Muscle of back (tissue), 11 donors: ENCODE data around the gene ROR2. TPM values are rescaled to one million over a fixed set of nuclear protein-coding genes. Genes with fewer than 3 reads are reported as not detected.
"Not testable (repeated sequence)": the region's sequence is repeated elsewhere in the genome, so short reads cannot be mapped to it uniquely, and the experiment has no call there.

Source experiments
- DNase-seq, 3 donors: peaks; one replicate each; pipeline versions ENCODE4 v3.0.0 to v3.0.0-alpha.2; 2013
- polyA plus RNA-seq, 10 donors: library from polyadenylated mRNA; unstranded; fragments of 120-200 nt; gene quantifications; one replicate each; pipeline ENCODE4 v1.2.1, GENCODE V29; 2013; ENCODE audit not compliant: insufficient read length in 10 of 10

Gene ROR2
- polyA plus RNA-seq, 10 donors: 1.9 to 12.8 (median 2.8) TPM

DNA sequence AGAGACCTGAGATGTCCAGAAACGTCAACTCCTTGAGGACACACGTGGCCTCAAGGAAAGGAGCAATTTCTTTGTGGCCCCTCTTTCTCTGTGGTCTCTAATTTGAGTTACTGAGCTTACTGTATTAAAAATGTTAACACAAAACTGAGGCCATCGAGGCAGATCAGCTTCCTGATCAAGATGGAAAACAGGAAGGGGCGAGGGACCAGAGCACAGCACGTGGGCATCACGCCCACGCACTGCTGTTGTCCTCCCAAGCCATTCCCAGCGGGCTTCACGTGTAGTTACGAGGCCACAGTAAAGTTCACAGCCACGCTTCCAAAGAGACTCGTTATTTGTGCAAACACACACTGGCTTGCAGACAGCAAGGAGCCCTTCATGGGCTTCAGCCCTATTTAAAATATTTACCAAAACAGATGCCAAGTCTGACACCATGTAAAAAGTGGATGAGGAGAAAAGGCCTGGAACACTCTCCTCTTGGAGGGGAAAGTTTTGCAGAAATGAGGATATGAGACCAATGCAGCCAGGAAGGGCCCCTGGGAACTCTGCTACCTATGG lies 149.5 kb downstream of the ROR2 start:
- no peak for DNase-seq

DNA sequence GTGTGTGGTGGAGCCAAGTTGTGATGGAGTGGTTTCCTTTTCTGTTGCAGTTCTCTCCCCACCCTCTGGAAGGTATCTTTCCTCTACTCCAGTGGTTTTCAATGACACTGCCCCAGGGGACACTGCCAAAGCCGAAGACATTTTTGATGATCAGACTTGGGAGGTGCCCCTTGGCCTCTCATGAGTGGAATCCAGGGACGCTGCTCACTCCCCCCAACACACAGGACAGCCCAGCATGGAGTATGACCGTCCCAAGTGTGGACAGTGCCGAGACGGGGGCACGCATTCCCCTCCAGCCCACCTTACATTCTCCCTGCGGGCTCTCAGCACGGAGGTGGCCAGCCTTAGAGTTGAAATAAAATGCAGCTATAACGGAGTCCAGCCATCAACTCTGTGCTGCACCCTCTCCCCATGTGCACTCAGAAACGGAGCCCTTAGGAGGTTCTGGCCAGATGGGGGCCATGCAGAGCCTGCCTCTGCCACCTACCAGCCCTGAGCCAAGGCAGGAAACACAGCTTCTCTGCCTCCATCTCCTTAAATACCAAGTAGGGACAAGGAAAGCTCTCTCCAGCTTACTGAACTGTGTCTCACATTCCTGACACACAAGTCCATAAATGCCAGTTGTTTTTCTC lies 150.8 kb downstream of the ROR2 start:
- no peak for DNase-seq

GRCh38 chr9:91798273-91799112 lies 151.5 kb downstream of the ROR2 start:
- not testable (repeated sequence) for DNase-seq

DNA sequence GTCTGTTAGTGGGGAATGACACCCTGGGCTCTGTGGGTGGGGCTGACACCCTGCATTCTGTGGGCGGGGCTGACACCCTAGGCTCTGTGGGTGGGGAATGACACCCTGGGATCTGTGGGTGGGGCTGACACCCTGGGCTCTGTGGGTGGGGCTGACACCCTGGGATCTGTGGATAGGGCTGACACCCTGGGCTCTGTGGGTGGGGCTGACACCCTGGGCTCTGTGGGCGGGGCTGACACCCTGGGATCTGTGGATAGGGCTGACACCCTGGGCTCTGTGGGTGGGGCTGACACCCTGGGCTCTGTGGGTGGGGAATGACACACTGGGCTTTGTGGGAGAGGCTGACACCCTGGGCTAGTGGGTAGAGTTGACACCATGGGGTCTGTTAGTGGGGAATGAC lies 152.5 kb downstream of the ROR2 start:
- not testable (repeated sequence) for DNase-seq

GRCh38 chr9:91796516-91796915 lies 153.5 kb downstream of the ROR2 start:
- DNase-seq: not testable (repeated sequence)

DNA sequence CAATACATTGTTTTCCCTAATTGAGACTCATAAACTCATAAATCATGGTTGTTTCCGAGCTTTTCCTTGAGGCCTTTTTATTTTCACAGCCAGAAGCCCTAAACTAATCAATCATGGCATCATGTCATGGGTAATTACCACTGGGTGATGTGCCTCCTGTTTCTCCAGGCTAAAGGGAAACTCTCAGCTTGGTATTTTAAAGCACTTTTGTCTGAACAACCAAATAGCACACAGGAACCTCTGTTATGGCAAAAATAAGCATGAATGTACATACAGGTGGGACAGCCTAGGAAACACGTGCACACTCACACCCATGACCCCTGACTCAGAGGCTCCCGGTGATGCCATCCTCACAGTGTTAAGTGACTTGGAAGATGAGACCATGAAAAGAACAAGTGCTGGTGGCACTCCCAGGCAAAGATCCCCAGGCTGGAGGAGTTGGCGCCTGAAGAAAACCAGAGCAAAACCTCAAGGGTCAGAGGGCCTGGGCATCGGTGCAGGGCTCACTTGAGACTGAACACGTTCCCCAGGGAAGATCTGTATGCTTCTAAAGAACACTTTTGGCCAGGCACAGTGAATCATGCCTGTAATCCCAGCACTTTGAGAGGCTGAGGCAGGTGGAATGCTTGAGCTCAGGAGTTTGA lies 154.3 kb downstream of the ROR2 start:
- no peak for DNase-seq

DNA sequence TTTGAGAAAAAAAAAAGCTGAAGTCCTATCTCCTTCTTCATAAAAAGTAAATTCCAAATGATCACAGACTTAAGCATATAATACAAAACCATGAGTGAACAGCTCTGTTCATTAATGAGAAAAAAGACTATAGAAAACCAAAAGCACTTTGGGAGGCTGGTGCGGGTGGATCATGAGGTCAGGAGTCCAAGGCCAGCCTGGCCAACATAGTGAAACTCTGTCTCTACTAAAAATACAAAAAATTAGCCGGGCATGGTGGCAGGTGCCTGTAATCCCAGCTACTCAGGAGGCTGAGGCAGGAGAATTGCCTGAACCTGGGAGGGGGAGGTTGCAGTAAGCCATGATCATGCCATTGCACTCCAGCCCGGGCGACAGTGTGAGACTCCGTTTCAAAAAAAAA lies 156.7 kb downstream of the ROR2 start:
- DNase-seq: not testable (repeated sequence)

DNA sequence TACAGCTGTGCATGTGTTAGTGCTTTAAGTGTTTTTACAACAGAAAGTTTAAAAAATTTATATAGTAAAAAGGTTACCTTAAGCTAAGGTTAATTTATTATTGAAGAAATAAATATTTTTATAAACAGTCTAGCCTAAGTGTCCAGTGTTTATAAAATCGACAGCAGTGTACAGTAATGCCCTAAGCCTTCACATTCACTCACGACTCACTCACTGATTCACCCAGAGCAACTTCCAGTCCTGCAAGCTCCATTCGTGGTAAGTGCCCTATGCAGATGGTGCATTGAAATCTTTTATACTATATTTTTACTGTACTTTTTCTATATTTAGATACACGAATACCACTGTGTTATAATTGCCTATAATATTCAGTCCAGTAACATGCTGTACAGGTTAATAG lies 159.1 kb downstream of the ROR2 start:
- DNase-seq: no peak

- no peak for DNase-seq
These were observed 160.1 kb downstream of the ROR2 start for GRCh38 chr9:91789941-91790340.

DNA sequence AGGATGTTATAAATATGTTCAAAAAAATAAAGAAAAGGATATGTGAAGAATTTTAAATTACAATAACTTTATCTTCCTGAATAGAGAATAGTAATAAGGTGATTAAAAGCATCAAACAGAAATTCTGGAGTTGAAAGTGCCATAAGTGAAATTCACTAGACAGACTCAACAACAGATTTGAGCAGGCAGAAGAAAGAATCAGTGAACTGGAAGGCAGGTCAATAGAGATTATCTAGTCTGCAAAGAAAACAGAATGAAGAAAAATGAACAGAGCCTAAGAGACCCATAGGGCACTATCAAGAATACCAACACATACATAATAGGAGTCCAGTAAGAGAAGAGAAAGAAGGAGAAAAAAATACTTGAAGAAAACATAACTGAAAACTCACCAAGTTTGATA lies 162.1 kb downstream of the ROR2 start:
- DNase-seq: no peak

GRCh38 chr9:91786132-91786896 lies 163.7 kb downstream of the ROR2 start:
- DNase-seq: no peak

- no peak for DNase-seq
These were observed 164.6 kb downstream of the ROR2 start for GRCh38 chr9:91785447-91785842.

GRCh38 chr9:91784673-91785446 lies 165.2 kb downstream of the ROR2 start:
- DNase-seq: no peak

GRCh38 chr9:91783876-91784672 lies 166.0 kb downstream of the ROR2 start:
- DNase-seq: no peak

DNA sequence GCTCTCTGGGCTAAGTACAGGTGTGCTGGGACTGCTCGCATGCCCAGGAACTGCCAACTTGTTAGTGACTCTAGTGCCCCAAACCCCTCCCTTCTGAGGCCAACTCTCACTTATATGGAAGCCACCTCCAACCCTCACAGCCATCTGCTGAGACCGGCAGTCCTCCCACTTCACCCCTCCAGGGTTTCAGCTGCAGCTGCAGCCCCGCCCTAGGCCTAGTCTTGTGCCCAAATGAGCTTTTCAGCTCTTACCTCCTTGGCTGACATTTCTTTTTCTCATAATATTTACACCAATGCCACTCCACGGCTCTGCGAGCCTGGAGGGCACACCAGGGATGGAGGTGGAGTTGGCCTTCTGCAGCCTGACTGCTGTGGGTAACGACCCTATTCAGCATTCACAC lies 166.6 kb downstream of the ROR2 start:
- DNase-seq: no peak

DNA sequence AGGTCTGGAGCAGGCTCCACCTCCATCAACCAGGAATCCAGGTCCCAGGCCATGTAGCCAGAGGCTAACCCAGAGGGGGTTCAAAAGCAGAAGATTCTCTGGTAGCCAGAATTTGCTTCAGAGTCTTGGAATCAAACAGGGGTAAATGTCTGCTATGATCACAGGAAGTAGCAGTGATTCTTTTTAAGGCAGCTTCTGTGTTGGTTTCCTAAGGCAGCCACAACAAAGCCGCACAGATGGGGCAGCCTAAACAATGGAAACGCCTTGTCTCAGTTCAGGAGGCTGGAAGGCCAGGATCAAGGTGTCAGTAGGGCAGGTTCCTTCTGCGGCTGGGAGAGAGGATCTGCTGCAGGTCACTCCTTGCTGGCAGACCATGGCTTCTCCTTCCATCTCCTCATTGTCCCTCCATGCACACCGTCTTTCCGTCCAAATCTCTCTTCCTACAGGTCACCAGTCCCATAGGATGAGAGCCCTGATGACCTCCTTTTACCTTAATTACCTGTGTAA lies 167.3 kb downstream of the ROR2 start:
- DNase-seq: no peak

DNA sequence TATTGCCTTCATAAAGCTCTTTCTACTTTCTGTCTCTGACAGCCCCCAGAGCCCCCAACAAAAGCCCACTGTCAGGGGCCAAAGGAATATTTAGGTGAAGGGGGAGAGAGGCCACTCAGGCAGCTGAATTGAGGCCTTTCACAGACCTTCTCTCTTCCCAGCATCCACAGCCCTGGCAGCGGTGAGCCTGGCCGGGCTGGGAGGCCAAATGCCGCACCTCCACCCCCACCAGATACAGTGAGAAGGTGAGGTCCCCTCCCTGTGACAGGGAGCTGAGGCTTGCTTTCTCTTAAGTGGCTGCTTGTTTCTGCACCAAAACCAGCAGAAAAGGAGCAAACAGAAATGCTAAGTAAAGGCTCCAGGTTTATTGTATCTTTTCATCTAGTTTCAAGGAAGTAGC lies 168.1 kb downstream of the ROR2 start:
- no peak for DNase-seq

- no peak for DNase-seq
These were observed 168.9 kb downstream of the ROR2 start for GRCh38 chr9:91781116-91781515.

DNA sequence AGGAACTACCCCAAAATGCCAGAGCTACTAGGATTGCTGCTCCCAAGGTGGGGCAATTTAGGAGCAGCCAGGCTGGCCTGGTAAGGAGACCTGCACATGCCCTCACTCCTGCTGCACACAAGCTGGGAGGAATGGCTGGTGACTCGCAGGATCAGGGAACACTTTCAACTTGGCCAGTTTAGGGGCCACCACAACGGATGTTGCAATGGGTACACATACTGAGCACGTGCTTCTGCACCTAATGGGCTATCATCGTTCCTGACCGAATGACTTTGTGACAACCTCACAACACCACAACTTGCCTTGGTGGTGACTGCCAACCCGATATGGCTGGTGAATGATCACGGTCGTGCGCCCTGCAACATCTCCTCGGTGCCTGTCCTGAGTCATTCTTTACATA lies 172.0 kb downstream of the ROR2 start:
- no peak for DNase-seq

DNA sequence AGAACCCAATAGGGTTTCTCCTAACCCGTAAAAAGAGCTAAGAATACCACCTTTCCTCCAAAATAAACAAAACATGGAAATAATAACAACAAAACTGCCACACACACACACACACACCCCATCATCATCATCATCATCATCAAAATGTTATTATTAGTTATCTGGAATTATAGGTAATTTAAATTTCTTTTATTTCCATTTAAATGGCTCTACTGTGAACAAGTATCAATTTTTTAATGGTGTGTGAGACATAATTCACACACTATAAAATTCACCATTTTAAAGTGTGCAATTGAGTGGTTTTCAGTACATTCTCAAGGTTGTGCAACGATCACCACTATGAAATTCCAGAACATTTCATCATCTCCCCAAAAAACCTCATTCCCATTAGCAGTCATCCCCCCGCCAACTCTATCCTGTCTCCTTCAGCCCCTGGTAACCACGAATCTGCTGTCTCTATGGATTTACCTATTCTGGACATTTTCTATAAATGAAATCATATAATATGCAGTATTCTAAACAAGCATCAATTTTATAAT lies 172.7 kb downstream of the ROR2 start:
- DNase-seq: peak in 1 of 3 donors; percentile 74
